ENCODE data around the gene DKK1. TPM values are rescaled to one million over a fixed set of nuclear protein-coding genes. Genes with fewer than 3 reads are reported as not detected.
"Not testable (repeated sequence)": the region's sequence is repeated elsewhere in the genome, so short reads cannot be mapped to it uniquely, and the experiment has no call there.

Gene DKK1
- total RNA-seq, 1 experiment from 2014 or later: 932 TPM

GRCh38 chr10:52353205-52353604 is 39.1 kb downstream of the DKK1 start:
- no peak for DNase-seq (ENCODE audit: low spot score)
- in situ Hi-C loops (cut with HindIII; ENCODE audit: low sequenced_read_pairs): no loop called here

GRCh38 chr10:52353960-52354394 is 39.9 kb downstream of the DKK1 start:
- no peak for DNase-seq (ENCODE audit: low spot score)
- in situ Hi-C loops (cut with HindIII; ENCODE audit: low sequenced_read_pairs): no loop called here

- in situ Hi-C loops (cut with HindIII; ENCODE audit: low sequenced_read_pairs): no loop called here
- DNase-seq (ENCODE audit: low spot score): no peak
These were observed 43.9 kb downstream of the DKK1 start for GRCh38 chr10:52357971-52358370.

GRCh38 chr10:52359441-52359840 is 45.4 kb downstream of the DKK1 start:
- in situ Hi-C loops (cut with HindIII; ENCODE audit: low sequenced_read_pairs): no loop called here
- DNase-seq (ENCODE audit: low spot score): no peak

GRCh38 chr10:52365547-52366432 is 51.7 kb downstream of the DKK1 start:
- in situ Hi-C loops (cut with HindIII; ENCODE audit: low sequenced_read_pairs); DNase-seq (ENCODE audit: low spot score): not testable (repeated sequence)

Measured in G401 (cell line).